ENCODE measurements around the gene NCEH1. TPM values are rescaled to one million over a fixed set of nuclear protein-coding genes. Genes with fewer than 3 reads are reported as not detected.
"Not testable (repeated sequence)": the region's sequence is repeated elsewhere in the genome, so short reads cannot be mapped to it uniquely, and the experiment has no call there.

NCEH1 gene
- total RNA-seq = 10 to 100 TPM in 1 of 2 donors, 1 to 10 TPM in 1; 9.1 to 12.7 TPM

GRCh38 chr3:172710664-172711453, at the start of gene NCEH1:
Gene NCEH1 (minus strand): TSS chr3:172711067. CDS start chr3:172710984, 83 bp downstream.
- Histone ChIP-seq H3K4me1 (replicated peaks) (no peaks in the 10 kb centered on the region), H3K4me3 (peak within 1 kb of the TSS; percentile 71 to 87), H3K27ac (peak within 1 kb of the TSS; percentile 80 to 88), H3K9me3 (no peaks in the 10 kb centered on the region), H3K27me3 (replicated peaks; ENCODE audit: insufficient read depth) (no peaks in the 10 kb centered on the region), H3K36me3 (no peaks in the 10 kb centered on the region)
- TF ChIP-seq POLR2AphosphoS5 (IDR thresholded peaks at IDR 0.05) = peak; percentile 83
- peak; percentile 85 for TF ChIP-seq POLR2A (IDR thresholded peaks at IDR 0.05)
- peak; percentile 54 to 92 (median 84) for TF ChIP-seq CTCF (IDR thresholded peaks at IDR 0.05)
- under 1% methylated on average over 41 of the region's 41 CpGs for WGBS
- intact Hi-C loops (cut with DNase I) = loop anchor here (5.0 kb wide), 1 partner anchor 34 kb away; no protein-coding TSS in a partner anchor
- DNase-seq (ENCODE audit: low spot score) = peak; percentile 92

GRCh38 chr3:172760416-172760815, 49.5 kb upstream of the NCEH1 start:
- H3K4me3 ChIP-seq; H3K4me1 ChIP-seq (replicated peaks); H3K27me3 ChIP-seq (replicated peaks; ENCODE audit: insufficient read depth); DNase-seq (ENCODE audit: low spot score); H3K9me3 ChIP-seq; intact Hi-C loops (cut with DNase I); H3K27ac ChIP-seq; H3K36me3 ChIP-seq: not testable (repeated sequence)
- 97% methylated on average over 6 of the region's 6 CpGs for WGBS

GRCh38 chr3:172753125-172753524, 42.3 kb upstream of the NCEH1 start:
- intact Hi-C loops (cut with DNase I) = no loop called here
- WGBS = 100% methylated on average over 1 of the region's 1 CpG
- no peaks in the 10 kb centered on the region for H3K4me1 ChIP-seq (replicated peaks)
- H3K4me3 ChIP-seq = no peak overlapping the region
- no peaks in the 10 kb centered on the region for H3K9me3 ChIP-seq
- H3K36me3 ChIP-seq = no peaks in the 10 kb centered on the region
- no peaks in the 10 kb centered on the region for H3K27me3 ChIP-seq (replicated peaks; ENCODE audit: insufficient read depth)
- no peak for TF ChIP-seq CTCF (IDR thresholded peaks at IDR 0.05)
- TF ChIP-seq POLR2A (IDR thresholded peaks at IDR 0.05) = no peak
- no peak for TF ChIP-seq POLR2AphosphoS5 (IDR thresholded peaks at IDR 0.05)
- no peak for DNase-seq (ENCODE audit: low spot score)
- H3K27ac ChIP-seq = no peak overlapping the region

GRCh38 chr3:172752651-172753050, 41.8 kb upstream of the NCEH1 start:
- TF ChIP-seq POLR2A (IDR thresholded peaks at IDR 0.05) (no peak), POLR2AphosphoS5 (IDR thresholded peaks at IDR 0.05) (no peak), CTCF (IDR thresholded peaks at IDR 0.05) (no peak)
- no peak for DNase-seq (ENCODE audit: low spot score)
- no peaks in the 10 kb centered on the region for H3K36me3 ChIP-seq
- intact Hi-C loops (cut with DNase I) = no loop called here
- H3K27ac ChIP-seq = no peak overlapping the region
- no peak overlapping the region for H3K4me3 ChIP-seq
- no peaks in the 10 kb centered on the region for H3K27me3 ChIP-seq (replicated peaks; ENCODE audit: insufficient read depth)
- 96% methylated on average over 1 of the region's 1 CpG for WGBS
- H3K9me3 ChIP-seq = no peaks in the 10 kb centered on the region
- H3K4me1 ChIP-seq (replicated peaks) = no peaks in the 10 kb centered on the region

GRCh38 chr3:172751175-172751704, 40.4 kb upstream of the NCEH1 start:
- Histone ChIP-seq H3K36me3 (no peaks in the 10 kb centered on the region), H3K27me3 (replicated peaks; ENCODE audit: insufficient read depth) (no peaks in the 10 kb centered on the region), H3K9me3 (no peaks in the 10 kb centered on the region), H3K27ac (peak overlapping the region; percentile 59 to 65), H3K4me3 (peak overlapping the region; percentile 55 to 63), H3K4me1 (replicated peaks) (no peaks in the 10 kb centered on the region)
- TF ChIP-seq POLR2AphosphoS5 (IDR thresholded peaks at IDR 0.05) (no peak), CTCF (IDR thresholded peaks at IDR 0.05) (no peak), POLR2A (IDR thresholded peaks at IDR 0.05) (no peak)
- peak; percentile 8 for DNase-seq (ENCODE audit: low spot score)
- intact Hi-C loops (cut with DNase I) = no loop called here
- under 1% methylated on average over 14 of the region's 14 CpGs for WGBS

Data from prostate gland (tissue), 2 donors.